AG20443 (cell line): Measurements from ENCODE around the gene FLNC.
A peak's percentile ranks its signal among the peaks of the same experiment; 100 is the strongest.

Experiments
- DNase-seq: peaks from one replicate; pipeline ENCODE4 v3.0.0; 2012; ENCODE audit warnings: low spot score, mixed read lengths

The FLNC gene

GRCh38 chr7:128801003-128801402, 29.2 kb upstream of the FLNC start:
- no peak for DNase-seq

- DNase-seq, result no peak
These were observed 28.4 kb upstream of the FLNC start for GRCh38 chr7:128801667-128802418.

GRCh38 chr7:128804484-128804883, 25.7 kb upstream of the FLNC start:
- no peak for DNase-seq

GRCh38 chr7:128805225-128805624, 25.0 kb upstream of the FLNC start:
- DNase-seq, result no peak

- DNase-seq, result no peak
These were observed 23.0 kb upstream of the FLNC start for GRCh38 chr7:128807191-128807590.

- DNase-seq, result no peak
These were observed 20.8 kb upstream of the FLNC start for GRCh38 chr7:128809363-128809762.

- peak; percentile 38 for DNase-seq
These were observed 19.7 kb upstream of the FLNC start for GRCh38 chr7:128810473-128810872.

- no peak for DNase-seq
These were observed 19.2 kb upstream of the FLNC start for GRCh38 chr7:128810997-128811396.

- no peak for DNase-seq
These were observed 18.4 kb upstream of the FLNC start for GRCh38 chr7:128811631-128812430.

GRCh38 chr7:128812514-128813168, 17.6 kb upstream of the FLNC start:
- no peak for DNase-seq

GRCh38 chr7:128814499-128814898, 15.7 kb upstream of the FLNC start:
- no peak for DNase-seq

- no peak for DNase-seq
These were observed 14.8 kb upstream of the FLNC start for GRCh38 chr7:128815289-128815942.

- no peak for DNase-seq
These were observed 11.5 kb upstream of the FLNC start for GRCh38 chr7:128818694-128819093.

GRCh38 chr7:128821724-128822123, 8.5 kb upstream of the FLNC start:
- DNase-seq, result no peak

- no peak for DNase-seq
These were observed 3.7 kb upstream of the FLNC start for GRCh38 chr7:128826512-128826911.

- no peak for DNase-seq
These were observed 3.3 kb upstream of the FLNC start for GRCh38 chr7:128826916-128827247.

GRCh38 chr7:128827248-128827958, 2.8 kb upstream of the FLNC start:
- DNase-seq, result peak; percentile 89

GRCh38 chr7:128827971-128828711, 2.1 kb upstream of the FLNC start:
- peak; percentile 68 for DNase-seq

GRCh38 chr7:128829391-128830166, 627 bp upstream of the FLNC start:
- peak; percentile 35 for DNase-seq
